DND-41 (cell line): ENCODE data around the gene PDCD6IP.
A peak's percentile ranks its signal among the peaks of the same experiment; 100 is the strongest.
"Not testable (repeated sequence)": the region's sequence is repeated elsewhere in the genome, so short reads cannot be mapped to it uniquely, and the experiment has no call there.

Experiments used
- ATAC-seq: fragments of 200-7000 bp; cut with Tn5 transposase; 3 replicates; pipeline ENCODE4 v1.9.1; 2021; ENCODE audit warnings: low read depth; ENCODE audit not compliant: insufficient read depth
- DNase-seq: peaks from one replicate; pipeline ENCODE4 v3.0.0-alpha.2; 2020
- H2AFZ ChIP-seq: 2 replicates; pipeline ENCODE4 v1.6.0; 2012; ENCODE audit warnings: low read depth, low read length
- H3K27ac ChIP-seq: 2 replicates; pipeline ENCODE4 v1.5.1; 2012; ENCODE audit warnings: low read length, inconsistent platforms
- H3K27me3 ChIP-seq: fragments of 200-600 bp; sonication (generic); 2 replicates; pipeline ENCODE4 v1.6.0; 2012; ENCODE audit warnings: low read length, mild to moderate bottlenecking, inconsistent platforms; ENCODE audit not compliant: insufficient read depth, poor library complexity
- H3K36me3 ChIP-seq: 2 replicates; pipeline ENCODE4 v1.5.1; 2012; ENCODE audit warnings: low read length, inconsistent platforms; ENCODE audit not compliant: insufficient read depth
- H3K4me1 ChIP-seq: 2 replicates; pipeline ENCODE4 v1.5.1; 2012; ENCODE audit warnings: mild to moderate bottlenecking, low read length; ENCODE audit not compliant: insufficient read depth
- H3K4me2 ChIP-seq: 2 replicates; pipeline ENCODE4 v1.6.0; 2012; ENCODE audit warnings: mild to moderate bottlenecking, moderate library complexity, low read length, inconsistent platforms; ENCODE audit not compliant: insufficient read depth
- H3K4me3 ChIP-seq, 2 experiments: fragments of 200-600 bp in 1 of 2; shearing (Covaris generic) in 1 of 2; 2 replicates each; pipeline ENCODE4 v1.5.1; 2012 to 2016; ENCODE audit warnings: inconsistent platforms in 2 of 2, low read length in 2 of 2, mild to moderate bottlenecking in 2 of 2, low read depth in 1 of 2, moderate library complexity in 1 of 2
- H3K79me2 ChIP-seq: 2 replicates; pipeline ENCODE4 v1.6.0; 2012; ENCODE audit warnings: low read length, inconsistent platforms; ENCODE audit not compliant: insufficient read depth
- H3K9ac ChIP-seq: 2 replicates; pipeline ENCODE4 v1.6.0; 2012; ENCODE audit warnings: low read depth, mild to moderate bottlenecking, inconsistent platforms, low read length, moderate library complexity
- H3K9me3 ChIP-seq: 2 replicates; pipeline ENCODE4 v1.5.1; 2012; ENCODE audit warnings: low read length, moderate library complexity, mild to moderate bottlenecking, inconsistent platforms; ENCODE audit not compliant: insufficient read depth, severe bottlenecking
- H4K20me1 ChIP-seq: 2 replicates; pipeline ENCODE4 v1.6.0; 2012; ENCODE audit warnings: low read length; ENCODE audit not compliant: insufficient read depth
- CTCF ChIP-seq: IDR thresholded peaks from 2 replicates; pipeline ENCODE4 v1.5.1; 2012; ENCODE audit warnings: borderline replicate concordance, low read length, moderate library complexity, mild to moderate bottlenecking; ENCODE audit not compliant: poor library complexity, severe bottlenecking; ENCODE audit errors: extremely low read depth
- EZH2 ChIP-seq: IDR thresholded peaks from 3 replicates; pipeline ENCODE4 v1.6.1; 2012; ENCODE audit warnings: borderline replicate concordance, low read depth, mild to moderate bottlenecking, moderate library complexity, low read length, inconsistent platforms; ENCODE audit not compliant: severe bottlenecking

Gene PDCD6IP

GRCh38 chr3:33777996-33778395, 20.4 kb upstream of the PDCD6IP start:
- no peak overlapping the region for H3K9ac ChIP-seq
- H3K36me3 ChIP-seq, result no peaks in the 10 kb centered on the region
- no peaks in the 10 kb centered on the region for H3K4me1 ChIP-seq
- no peak for DNase-seq
- TF ChIP-seq EZH2, result no peak
- no peak for TF ChIP-seq CTCF
- ATAC-seq, result no peak
- no peaks in the 10 kb centered on the region for H3K79me2 ChIP-seq
- no peaks in the 10 kb centered on the region for H3K27me3 ChIP-seq
- no peaks in the 10 kb centered on the region for H4K20me1 ChIP-seq
- H3K4me3 ChIP-seq, result no peak overlapping the region
- no peak overlapping the region for H3K27ac ChIP-seq
- no peak overlapping the region for H3K4me2 ChIP-seq
- H2AFZ ChIP-seq, result no peak overlapping the region
- no peaks in the 10 kb centered on the region for H3K9me3 ChIP-seq

- H3K9ac ChIP-seq, result no peak overlapping the region
- no peak for TF ChIP-seq EZH2
- no peak for TF ChIP-seq CTCF
- no peaks in the 10 kb centered on the region for H3K4me1 ChIP-seq
- no peaks in the 10 kb centered on the region for H4K20me1 ChIP-seq
- H2AFZ ChIP-seq, result 0 out of 2 replicates have a peak overlapping the region, but pooled peaks have one; percentile 18
- no peaks in the 10 kb centered on the region for H3K36me3 ChIP-seq
- H3K79me2 ChIP-seq, result no peaks in the 10 kb centered on the region
- no peak overlapping the region for H3K4me3 ChIP-seq
- no peaks in the 10 kb centered on the region for H3K9me3 ChIP-seq
- no peak overlapping the region for H3K27ac ChIP-seq
- H3K4me2 ChIP-seq, result no peak overlapping the region
- DNase-seq (no peak), ATAC-seq (no peak)
- no peaks in the 10 kb centered on the region for H3K27me3 ChIP-seq
These were observed 18.7 kb upstream of the PDCD6IP start for GRCh38 chr3:33779751-33780150.

- not testable (repeated sequence) for H3K79me2 ChIP-seq, H3K27ac ChIP-seq, H3K4me3 ChIP-seq, DNase-seq, H3K4me2 ChIP-seq, H3K4me1 ChIP-seq, H3K36me3 ChIP-seq, ATAC-seq, H4K20me1 ChIP-seq, H3K27me3 ChIP-seq, H2AFZ ChIP-seq, H3K9ac ChIP-seq, H3K9me3 ChIP-seq
These were observed 17.0 kb upstream of the PDCD6IP start for GRCh38 chr3:33781413-33781812.

- H3K79me2 ChIP-seq, result no peaks in the 10 kb centered on the region
- 0 out of 3 replicates have a peak, but pooled peaks have one; percentile 4 for ATAC-seq
- H3K4me2 ChIP-seq, result peak overlapping the region; percentile 49; the same call in 1 of the 2 replicates
- H3K36me3 ChIP-seq, result no peaks in the 10 kb centered on the region
- DNase-seq, result no peak
- no peak for TF ChIP-seq EZH2
- TF ChIP-seq CTCF, result no peak
- H3K27me3 ChIP-seq, result no peaks in the 10 kb centered on the region
- no peak overlapping the region for H2AFZ ChIP-seq
- H3K9ac ChIP-seq, result no peak overlapping the region
- H3K9me3 ChIP-seq, result no peaks in the 10 kb centered on the region
- H3K4me1 ChIP-seq, result peaks cover 4% of the 10 kb centered on the region; the same call in 1 of the 2 replicates
- H4K20me1 ChIP-seq, result no peaks in the 10 kb centered on the region
- no peak overlapping the region for H3K27ac ChIP-seq
- no peak overlapping the region for H3K4me3 ChIP-seq
These were observed 11.7 kb upstream of the PDCD6IP start for GRCh38 chr3:33786565-33787327.
